Measurements from ENCODE around the gene ARF3. TPM values are rescaled to one million over a fixed set of nuclear protein-coding genes. Genes with fewer than 3 reads are reported as not detected.

The ARF3 gene
- total and polyA plus RNA-seq, 2 of the 13 experiments (the other 11 are each of a cell fraction or from before 2014, with no cell fraction given), result 53.8 to 57.9 TPM

DNA sequence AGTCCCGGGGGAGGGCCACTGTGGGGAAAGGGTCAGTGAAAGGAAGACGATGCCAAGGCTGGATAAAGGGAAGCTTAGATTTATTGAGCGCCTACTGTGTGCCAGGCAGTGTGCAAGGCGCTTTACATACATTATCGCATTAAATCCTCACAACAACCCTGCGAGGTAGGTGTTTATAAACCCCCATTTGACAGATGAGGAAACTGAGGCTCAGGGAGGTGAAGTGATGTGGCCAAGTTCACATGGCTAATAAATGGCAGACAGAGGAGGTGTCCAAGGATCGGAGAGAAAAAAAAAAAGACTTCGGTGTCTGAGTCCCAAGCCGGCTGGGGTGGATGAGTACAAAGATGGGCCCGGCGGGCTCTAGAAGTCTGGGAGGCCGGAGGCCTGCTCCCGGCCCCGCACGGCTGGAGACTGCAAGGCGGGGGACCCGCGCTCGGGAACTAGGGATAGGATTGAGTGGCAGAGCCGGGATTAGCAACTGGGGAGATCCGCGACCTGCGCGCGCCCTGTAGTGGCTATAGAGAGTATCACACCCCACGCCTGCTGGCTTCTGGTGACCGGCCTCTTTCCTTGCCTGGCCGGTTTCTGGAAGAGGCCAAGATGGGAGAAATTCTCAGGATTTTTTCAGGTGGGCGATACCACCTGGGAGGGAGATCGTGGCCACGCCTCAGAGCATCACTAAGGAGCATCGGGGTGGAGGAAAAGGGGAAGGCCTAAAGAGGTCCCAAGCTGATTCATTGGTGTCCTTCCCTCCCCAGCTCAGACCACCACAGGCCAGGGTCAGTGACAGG is 38.0 kb upstream of the ARF3 start (continued):
- TF ChIP-seq, protein P1, sequence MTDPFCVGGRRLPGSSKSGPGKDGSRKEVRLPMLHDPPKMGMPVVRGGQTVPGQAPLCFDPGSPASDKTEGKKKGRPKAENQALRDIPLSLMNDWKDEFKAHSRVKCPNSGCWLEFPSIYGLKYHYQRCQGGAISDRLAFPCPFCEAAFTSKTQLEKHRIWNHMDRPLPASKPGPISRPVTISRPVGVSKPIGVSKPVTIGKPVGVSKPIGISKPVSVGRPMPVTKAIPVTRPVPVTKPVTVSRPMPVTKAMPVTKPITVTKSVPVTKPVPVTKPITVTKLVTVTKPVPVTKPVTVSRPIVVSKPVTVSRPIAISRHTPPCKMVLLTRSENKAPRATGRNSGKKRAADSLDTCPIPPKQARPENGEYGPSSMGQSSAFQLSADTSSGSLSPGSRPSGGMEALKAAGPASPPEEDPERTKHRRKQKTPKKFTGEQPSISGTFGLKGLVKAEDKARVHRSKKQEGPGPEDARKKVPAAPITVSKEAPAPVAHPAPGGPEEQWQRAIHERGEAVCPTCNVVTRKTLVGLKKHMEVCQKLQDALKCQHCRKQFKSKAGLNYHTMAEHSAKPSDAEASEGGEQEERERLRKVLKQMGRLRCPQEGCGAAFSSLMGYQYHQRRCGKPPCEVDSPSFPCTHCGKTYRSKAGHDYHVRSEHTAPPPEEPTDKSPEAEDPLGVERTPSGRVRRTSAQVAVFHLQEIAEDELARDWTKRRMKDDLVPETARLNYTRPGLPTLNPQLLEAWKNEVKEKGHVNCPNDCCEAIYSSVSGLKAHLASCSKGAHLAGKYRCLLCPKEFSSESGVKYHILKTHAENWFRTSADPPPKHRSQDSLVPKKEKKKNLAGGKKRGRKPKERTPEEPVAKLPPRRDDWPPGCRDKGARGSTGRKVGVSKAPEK (CRISPR knock-in tag; IDR thresholded peaks at IDR 0.05; ENCODE audit: borderline replicate concordance), result no peak

GRCh38 chr12:48994224-48995085 is 37.2 kb upstream of the ARF3 start:
- Histone ChIP-seq H3K27ac (ENCODE audit: extremely low read length, insufficient read depth, low read length) (no peak overlapping the region), H3K4me3 (replicated peaks in 1 of 3; ENCODE audit: insufficient read depth in 1 of 3, low read depth in 2 of 3, low read length in 3 of 3) (peak overlapping the region in 1 of 3 experiments; percentile 40; a peak in 1 of 6 replicates), H3K4me2 (ENCODE audit: low read depth, low read length) (peak overlapping the region; percentile 60), H3K27me3 (ENCODE audit: control insufficient read depth in 1 of 2, insufficient read depth in 2 of 2, low read length in 2 of 2) (peaks cover 10 to 56% of the 10 kb centered on the region in 2 experiments; a peak in 4 of 5 replicates), H2AFZ (ENCODE audit: low read length) (no peak overlapping the region), H3K9ac (ENCODE audit: insufficient read depth, low read depth, low read length) (no peak overlapping the region), H3K9me3 (ENCODE audit: low read length) (no peaks in the 10 kb centered on the region), H4K20me1 (ENCODE audit: insufficient read depth, low read length) (no peaks in the 10 kb centered on the region), H3K4me1 (ENCODE audit: insufficient read depth, low read length) (peaks cover 51% of the 10 kb centered on the region), H3K79me2 (ENCODE audit: insufficient read depth, low read length) (no peaks in the 10 kb centered on the region), H3K36me3 (replicated peaks in 1 of 2; ENCODE audit: control insufficient read depth in 1 of 2, insufficient read depth in 2 of 2, low read length in 2 of 2) (no peaks in the 10 kb centered on the region)
- in situ Hi-C loops (cut with HindIII; ENCODE audit: extremely low pct_ligation_motif_present, low pct_unique_long_range_greater_than_20kb), result no loop called here
- DNase-seq (ENCODE audit: low spot score), result no peak
- intact Hi-C loops (cut with micrococcal nuclease; ENCODE audit: unreplicated experiment), result loop anchor here (5.0 kb wide), 1 partner anchor 573 kb away; the partner anchor contains the start of gene MCRS1
- CTCF ChIA-PET (ENCODE audit: low intra/inter-chr PET ratio, low total read pairs), result interaction anchor here (1.0 to 1.3 kb wide), 3 partner anchors 14 to 60 kb away, joined by 4 to 11 read pairs (median 5); no protein-coding TSS in a partner anchor
- WGBS (ENCODE audit: low lambda C conversion rate), result 37% methylated on average over 27 of the region's 32 CpGs
- TF ChIP-seq ZNF367 (CRISPR knock-in tag; IDR thresholded peaks at IDR 0.05; ENCODE audit: borderline replicate concordance) (no peak), ZNF256 (CRISPR knock-in tag; conservative IDR thresholded peaks at IDR 0.05) (no peak), YY1 (IDR thresholded peaks at IDR 0.05; ENCODE audit: insufficient read depth, insufficient replicate concordance, low read depth, low read length) (no peak), BCL6 (CRISPR knock-in tag; IDR thresholded peaks at IDR 0.05) (peak; percentile 73), HNF4A (CRISPR knock-in tag; IDR thresholded peaks at IDR 0.05) (peak; percentile 24; the same call in 1 of the 2 replicates)
- BruUV-seq (replicated peaks), result no TSS peak
- peak; percentile 46 for FAIRE-seq
- no peak for ATAC-seq
- POLR2A ChIA-PET, result interaction anchor here (0.6 kb wide), 1 partner anchor 242 kb away, joined by 3 read pairs; no protein-coding TSS in a partner anchor

Data from HepG2 (cell line).